A549 (cell line): ENCODE measurements around the gene FUNDC1. TPM values are rescaled to one million over a fixed set of nuclear protein-coding genes. Genes with fewer than 3 reads are reported as not detected.

Experiments
- ATAC-seq, 2 experiments: fragments of 200-7000 bp in 1 of 2; fragments of >200 bp in 1 of 2; cut with Nextera tagmentation in 1 of 2; cut with Tn5 transposase in 1 of 2; 3 replicates each; pipeline versions ENCODE4 v1.8.0 to v1.9.1; 2018 to 2020; ENCODE audit warnings: mild to moderate bottlenecking in 1 of 2, moderate library complexity in 1 of 2
- CTCF ChIA-PET: fragments of 300-600 bp; sonication (Branson Sonifier 250); formaldehyde crosslinking; extraction: SDS; loops from one replicate; lab custom pipeline; 2021; ENCODE audit warnings: antibody characterized with exemption, inconsistent platforms; lab: Yijun Ruan, JAX
- POLR2A ChIA-PET: fragments of 350-600 bp; formaldehyde crosslinking; extraction: SDS; loops from one replicate; lab custom pipeline; 2021; ENCODE audit warnings: antibody characterized with exemption, inconsistent platforms; lab: Yijun Ruan, JAX
- DNase-seq, 2 experiments: peaks; one replicate each; pipeline versions ENCODE4 v3.0.0 to v3.0.0-alpha.2; 2011 to 2016; ENCODE audit warnings: low read depth in 1 of 2, low spot score in 1 of 2
- FAIRE-seq: peaks from 2 replicates; lab custom pipeline; 2011; peaks lifted over from hg19 to GRCh38; lab: Jason Lieb, UNC
- H3K27ac ChIP-seq, 2 experiments: fragments of >200 bp; sonication (Bioruptor Twin); formaldehyde crosslinking; 3 replicates each; pipeline ENCODE4 v1.5.1; 2016 to 2017
- H3K4me1 ChIP-seq: fragments of >200 bp; sonication (Bioruptor Twin); formaldehyde crosslinking; 3 replicates; pipeline ENCODE4 v1.6.1; 2016
- H3K4me2 ChIP-seq: fragments of >200 bp; sonication (Bioruptor Twin); formaldehyde crosslinking; 3 replicates; pipeline ENCODE4 v1.6.1; 2016
- H3K4me3 ChIP-seq: fragments of >200 bp; sonication (Bioruptor Twin); formaldehyde crosslinking; 3 replicates; pipeline ENCODE4 v1.5.1; 2016
- H3K9me3 ChIP-seq: fragments of >200 bp; sonication (Bioruptor Twin); formaldehyde crosslinking; 3 replicates; pipeline ENCODE4 v1.6.1; 2016
- BHLHE40 ChIP-seq: IDR thresholded peaks from 2 replicates; pipeline ENCODE4 v1.6.1; 2012; ENCODE audit warnings: low read depth, low read length, inconsistent platforms
- CBX8 ChIP-seq: fragments of 200-600 bp; sonication (generic); IDR thresholded peaks from 2 replicates; pipeline ENCODE4 v1.6.1; 2016
- CHD4 ChIP-seq: fragments of 200-600 bp; sonication (generic); IDR thresholded peaks from 2 replicates; pipeline ENCODE4 v1.6.1; 2016; ENCODE audit warnings: antibody characterized with exemption, mild to moderate bottlenecking, borderline replicate concordance
- E2F6 ChIP-seq: IDR thresholded peaks from 2 replicates; pipeline ENCODE4 v1.6.1; 2012; ENCODE audit warnings: low read depth, borderline replicate concordance
- EHF ChIP-seq: fragments of 250-450 bp; sonication (Bioruptor Pico); IDR thresholded peaks from 2 replicates; pipeline ENCODE4 v1.5.0; 2020; ENCODE audit warnings: mild to moderate bottlenecking
- ELK1 ChIP-seq: fragments of 150-350 bp; IDR thresholded peaks from 2 replicates; pipeline ENCODE4 v1.6.1; 2014; ENCODE audit warnings: low read depth, mild to moderate bottlenecking, low read length
- EP300 ChIP-seq, 2 experiments: fragments of >200 bp; sonication (Bioruptor Twin); formaldehyde crosslinking; IDR thresholded peaks; 2 replicates in 1 of 2; 3 replicates in 1 of 2; pipeline ENCODE4 v1.6.1; 2016 to 2017
- FOSB ChIP-seq: fragments of 250-450 bp; sonication (Bioruptor Pico); IDR thresholded peaks from 2 replicates; pipeline ENCODE4 v1.5.0; 2020; ENCODE audit warnings: mild to moderate bottlenecking, moderate library complexity
- HMGXB4 ChIP-seq: fragments of 250-450 bp; sonication (Bioruptor Pico); IDR thresholded peaks from 2 replicates; pipeline ENCODE4 v1.5.0; 2021; ENCODE audit warnings: mild to moderate bottlenecking, moderate library complexity, borderline replicate concordance
- HOXA7 ChIP-seq: fragments of 250-450 bp; sonication (Bioruptor Pico); IDR thresholded peaks from 2 replicates; pipeline ENCODE4 v1.5.0; 2020; ENCODE audit warnings: mild to moderate bottlenecking, moderate library complexity
- KDM1A ChIP-seq: fragments of 200-600 bp; sonication (generic); IDR thresholded peaks from 2 replicates; pipeline ENCODE4 v1.6.1; 2016; ENCODE audit warnings: low read depth, mild to moderate bottlenecking
- MAFK ChIP-seq: fragments of 450-650 bp; IDR thresholded peaks from 2 replicates; pipeline ENCODE4 v1.6.1; 2014; ENCODE audit not compliant: partially characterized antibody
- MAX ChIP-seq: IDR thresholded peaks from 2 replicates; pipeline ENCODE4 v1.6.1; 2012
- MAZ ChIP-seq: fragments of 150-350 bp; IDR thresholded peaks from 2 replicates; pipeline ENCODE4 v1.6.1; 2014; ENCODE audit warnings: antibody characterized with exemption, low read depth, low read length, borderline replicate concordance
- MYC ChIP-seq: IDR thresholded peaks from 2 replicates; pipeline ENCODE4 v1.6.1; 2012; ENCODE audit warnings: mild to moderate bottlenecking, inconsistent platforms, low read length, improper control_type of control experiment, borderline replicate concordance
- NFE2L2 ChIP-seq: fragments of 150-350 bp; conservative IDR thresholded peaks from 2 replicates; pipeline ENCODE4 v1.6.1; 2014; ENCODE audit warnings: low read length
- NPAS2 ChIP-seq: fragments of 250-450 bp; sonication (Bioruptor Pico); IDR thresholded peaks from 2 replicates; pipeline ENCODE4 v1.8.0; 2022; ENCODE audit warnings: mild to moderate bottlenecking, moderate library complexity, borderline replicate concordance
- POLR2A ChIP-seq: IDR thresholded peaks from 2 replicates; pipeline ENCODE4 v1.6.1; 2012; ENCODE audit warnings: mild to moderate bottlenecking, low read length
- POLR2AphosphoS2 ChIP-seq: conservative IDR thresholded peaks from 2 replicates; pipeline ENCODE4 v1.6.1; 2012; ENCODE audit warnings: low read length, improper control_type of control experiment, inconsistent platforms
- RARB ChIP-seq: fragments of 250-450 bp; sonication (Bioruptor Pico); IDR thresholded peaks from 2 replicates; pipeline ENCODE4 v1.8.0; 2021; ENCODE audit warnings: mild to moderate bottlenecking, moderate library complexity
- RCOR1 ChIP-seq: fragments of 150-350 bp; IDR thresholded peaks from 2 replicates; pipeline ENCODE4 v1.6.1; 2014; ENCODE audit warnings: antibody characterized with exemption, low read length, low read depth
- ZNF302 ChIP-seq: fragments of 250-450 bp; sonication (Bioruptor Pico); IDR thresholded peaks from 2 replicates; pipeline ENCODE4 v1.9.0; 2021; ENCODE audit warnings: inconsistent platforms, mild to moderate bottlenecking, moderate library complexity
- WGBS: methylation state at CpG from one replicate; pipeline ENCODE4 v1.1.6; 2017; ENCODE audit errors: missing lambda C conversion rate; 5-methylcytosine and 5-hydroxymethylcytosine counted together
- polyA plus RNA-seq, 4 experiments: library from polyadenylated mRNA; depleted of rRNA in 3 of 4; stranded (reverse); fragments of >200 nt; fragmentation: RNase III in 1 of 4; extraction: RNeasy Plus Mini Kit Qiagen cat#74134 plus additional on column Dnase treatment in 1 of 4; gene quantifications; 2 replicates in 3 of 4; 3 replicates in 1 of 4; pipeline ENCODE4 v1.2.3, GENCODE V29; 2011 to 2017
- TF ChIP-seq, protein P1 (sequence below): IDR thresholded peaks from 2 replicates; pipeline ENCODE4 v1.6.1; 2012

The FUNDC1 gene
- polyA plus RNA-seq, 2 of the 4 experiments (the other 2 are of a cell fraction): 37.4 to 37.6 TPM

- ChIA-PET POLR2A (no interaction called here), CTCF (interaction anchor here (0.6 kb wide), 1 partner anchor 272 kb away, joined by 3 read pairs; no protein-coding TSS in a partner anchor)
- ATAC-seq: no peak
- DNase-seq: peak in 1 of 2 experiments; percentile 4
- no peak overlapping the region for H3K4me2 ChIP-seq
- 74% methylated on average over 4 of the region's 4 CpGs for WGBS
- no peak overlapping the region for H3K4me3 ChIP-seq
- H3K4me1 ChIP-seq: 0 out of 3 replicates have a peak, but pooled peaks cover 6% of the 10 kb centered on the region
- peaks cover 13% of the 10 kb centered on the region; the same call in 1 of the 3 replicates for H3K9me3 ChIP-seq
- FAIRE-seq: peak; percentile 7
- no peak for TF ChIP-seq BHLHE40
- TF ChIP-seq ZNF302 (CRISPR knock-in tag): no peak
- TF ChIP-seq RARB (CRISPR knock-in tag): no peak
- no peak for TF ChIP-seq NPAS2 (CRISPR knock-in tag)
- TF ChIP-seq EHF: no peak
- no peak for TF ChIP-seq KDM1A
- no peak for TF ChIP-seq HMGXB4
- TF ChIP-seq NFE2L2: no peak
- no peak for TF ChIP-seq E2F6
- TF ChIP-seq EP300 (IDR thresholded peaks at IDR 0.05): no peak
- TF ChIP-seq, all 56 proteins: peak for 0
- no peak overlapping the region for H3K27ac ChIP-seq
Measured at GRCh38 chrX:44572340-44572938, 29.8 kb upstream of the FUNDC1 start.

GRCh38 chrX:44570522-44570921 lies 27.9 kb upstream of the FUNDC1 start:
- TF ChIP-seq POLR2A (no peak), HOXA7 (CRISPR knock-in tag) (no peak), POLR2AphosphoS2 (no peak), CBX8 (no peak), NFE2L2 (peak; percentile 75), NPAS2 (CRISPR knock-in tag) (no peak), MAX (no peak), MAFK (peak; percentile 88)
- TF ChIP-seq, protein P1, sequence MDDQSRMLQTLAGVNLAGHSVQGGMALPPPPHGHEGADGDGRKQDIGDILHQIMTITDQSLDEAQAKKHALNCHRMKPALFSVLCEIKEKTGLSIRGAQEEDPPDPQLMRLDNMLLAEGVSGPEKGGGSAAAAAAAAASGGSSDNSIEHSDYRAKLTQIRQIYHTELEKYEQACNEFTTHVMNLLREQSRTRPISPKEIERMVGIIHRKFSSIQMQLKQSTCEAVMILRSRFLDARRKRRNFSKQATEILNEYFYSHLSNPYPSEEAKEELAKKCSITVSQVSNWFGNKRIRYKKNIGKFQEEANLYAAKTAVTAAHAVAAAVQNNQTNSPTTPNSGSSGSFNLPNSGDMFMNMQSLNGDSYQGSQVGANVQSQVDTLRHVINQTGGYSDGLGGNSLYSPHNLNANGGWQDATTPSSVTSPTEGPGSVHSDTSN: no peak
- TF ChIP-seq, all 56 proteins: peak for 2
- WGBS: 74% methylated on average over 2 of the region's 2 CpGs
- CTCF ChIA-PET: no interaction called here
- FAIRE-seq (peak; percentile 94), ATAC-seq (no peak), DNase-seq (peak in 1 of 2 experiments; percentile 11)
- POLR2A ChIA-PET: no interaction called here
- H3K4me3 ChIP-seq: no peak overlapping the region
- peak overlapping the region; percentile 45 to 68; a peak in 5 of 6 replicates for H3K27ac ChIP-seq
- no peak overlapping the region for H3K4me2 ChIP-seq
- H3K4me1 ChIP-seq: 0 out of 3 replicates have a peak, but pooled peaks cover 6% of the 10 kb centered on the region
- peaks cover 13% of the 10 kb centered on the region; the same call in 1 of the 3 replicates for H3K9me3 ChIP-seq

GRCh38 chrX:44569122-44569521 lies 26.5 kb upstream of the FUNDC1 start:
- no peak for FAIRE-seq
- no peak for TF ChIP-seq E2F6
- no peak for TF ChIP-seq ELK1
- no peak for TF ChIP-seq CHD4
- TF ChIP-seq MAZ: no peak
- no peak for TF ChIP-seq FOSB (CRISPR knock-in tag)
- no peak for TF ChIP-seq RCOR1
- TF ChIP-seq MYC: no peak
- TF ChIP-seq POLR2AphosphoS2: no peak
- TF ChIP-seq, all 56 proteins: peak for 0

More at GRCh38 chrX:44569122-44569521, 26.5 kb upstream of the FUNDC1 start:
- no peak overlapping the region for H3K4me2 ChIP-seq
- H3K27ac ChIP-seq: no peak overlapping the region
- ATAC-seq (no peak), DNase-seq (no peak)
- ChIA-PET CTCF (no interaction called here), POLR2A (no interaction called here)
- no peak overlapping the region for H3K4me3 ChIP-seq
- 86% methylated on average over 1 of the region's 1 CpG for WGBS
- 0 out of 3 replicates have a peak, but pooled peaks cover 6% of the 10 kb centered on the region for H3K4me1 ChIP-seq
- peaks cover 13% of the 10 kb centered on the region; the same call in 1 of the 3 replicates for H3K9me3 ChIP-seq
